IPS-20b (cell line): ENCODE measurements around the gene NOLC1.

ENCODE experiments used
- H3K27ac ChIP-seq: one replicate; pipeline ENCODE4 v1.5.1; 2013; ENCODE audit warnings: low read length
- H3K27me3 ChIP-seq: 2 replicates; pipeline ENCODE4 v1.6.1; 2013; ENCODE audit warnings: mild to moderate bottlenecking, low read length, inconsistent platforms; ENCODE audit not compliant: insufficient read depth
- H3K36me3 ChIP-seq: 2 replicates; pipeline ENCODE4 v1.6.1; 2013; ENCODE audit warnings: low read depth, mild to moderate bottlenecking, inconsistent platforms, low read length, moderate library complexity; ENCODE audit not compliant: insufficient read depth
- H3K4me1 ChIP-seq: 2 replicates; pipeline ENCODE4 v1.6.1; 2013; ENCODE audit warnings: mild to moderate bottlenecking, control low read depth, inconsistent platforms, low read length, moderate library complexity; ENCODE audit not compliant: insufficient read depth
- H3K4me3 ChIP-seq: 2 replicates; pipeline ENCODE4 v1.5.1; 2013; ENCODE audit warnings: mild to moderate bottlenecking, low read length, inconsistent platforms
- H3K9ac ChIP-seq: 2 replicates; pipeline ENCODE4 v1.6.1; 2013; ENCODE audit warnings: low read depth, mild to moderate bottlenecking, inconsistent platforms, low read length, moderate library complexity
- H3K9me3 ChIP-seq: 2 replicates; pipeline ENCODE4 v1.6.1; 2013; ENCODE audit warnings: mild to moderate bottlenecking, low read depth, low read length, inconsistent platforms; ENCODE audit not compliant: insufficient read depth

Gene NOLC1

GRCh38 chr10:102116656-102117055 is 35.5 kb upstream of the NOLC1 start:
- Histone ChIP-seq H3K27ac (no peak overlapping the region), H3K9me3 (no peaks in the 10 kb centered on the region), H3K4me1 (peaks cover 49% of the 10 kb centered on the region)

GRCh38 chr10:102117391-102118159 is 34.6 kb upstream of the NOLC1 start:
- Histone ChIP-seq H3K4me1 (peaks cover 56% of the 10 kb centered on the region), H3K27ac (peak overlapping the region; percentile 4), H3K36me3 (no peaks in the 10 kb centered on the region), H3K27me3 (no peaks in the 10 kb centered on the region), H3K4me3 (peak overlapping the region; percentile 82), H3K9me3 (no peaks in the 10 kb centered on the region), H3K9ac (peak overlapping the region; percentile 59; the same call in 1 of the 2 replicates)

More at GRCh38 chr10:102116656-102117055, 35.5 kb upstream of the NOLC1 start:
- H3K9ac ChIP-seq: peak overlapping the region; percentile 59; the same call in 1 of the 2 replicates
- peak overlapping the region; percentile 82; the same call in 1 of the 2 replicates for H3K4me3 ChIP-seq
- peaks cover 4% of the 10 kb centered on the region; the same call in 1 of the 2 replicates for H3K36me3 ChIP-seq
- H3K27me3 ChIP-seq: no peaks in the 10 kb centered on the region

- H3K27me3 ChIP-seq: no peaks in the 10 kb centered on the region
- no peaks in the 10 kb centered on the region for H3K36me3 ChIP-seq
- H3K9me3 ChIP-seq: no peaks in the 10 kb centered on the region
- H3K9ac ChIP-seq: peak overlapping the region; percentile 59; the same call in 1 of the 2 replicates
- H3K27ac ChIP-seq: no peak overlapping the region
- H3K4me3 ChIP-seq: peak overlapping the region; percentile 82
- H3K4me1 ChIP-seq: peaks cover 50% of the 10 kb centered on the region
Observed at GRCh38 chr10:102118867-102119266, 33.3 kb upstream of the NOLC1 start.

GRCh38 chr10:102119417-102120141 is 32.6 kb upstream of the NOLC1 start:
- H3K4me1 ChIP-seq: peaks cover 50% of the 10 kb centered on the region
- no peak overlapping the region for H3K27ac ChIP-seq
- H3K9ac ChIP-seq: peak overlapping the region; percentile 59; the same call in 1 of the 2 replicates
- no peaks in the 10 kb centered on the region for H3K9me3 ChIP-seq
- no peaks in the 10 kb centered on the region for H3K27me3 ChIP-seq
- peak overlapping the region; percentile 82 for H3K4me3 ChIP-seq
- H3K36me3 ChIP-seq: no peaks in the 10 kb centered on the region

GRCh38 chr10:102120142-102120990 is 31.8 kb upstream of the NOLC1 start, which contains the start of gene LDB1:
Gene LDB1 (minus strand): TSS chr10:102120368. CDS start chr10:102120110, 258 bp downstream.
- Histone ChIP-seq H3K4me1 (peaks cover 49% of the 10 kb centered on the region), H3K9me3 (no peaks in the 10 kb centered on the region), H3K9ac (peak within 1 kb of the TSS; percentile 85; the same call in 1 of the 2 replicates), H3K36me3 (no peaks in the 10 kb centered on the region), H3K4me3 (peak within 1 kb of the TSS; percentile 82), H3K27me3 (no peaks in the 10 kb centered on the region), H3K27ac (peak within 1 kb of the TSS; percentile 93)

GRCh38 chr10:102120991-102121738 is 31.0 kb upstream of the NOLC1 start:
- H3K4me3 ChIP-seq: peak overlapping the region; percentile 82
- H3K27me3 ChIP-seq: no peaks in the 10 kb centered on the region
- peak overlapping the region; percentile 93 for H3K27ac ChIP-seq
- H3K4me1 ChIP-seq: peaks cover 42% of the 10 kb centered on the region
- H3K9me3 ChIP-seq: no peaks in the 10 kb centered on the region
- H3K36me3 ChIP-seq: no peaks in the 10 kb centered on the region
- peak overlapping the region; percentile 85; the same call in 1 of the 2 replicates for H3K9ac ChIP-seq

GRCh38 chr10:102121739-102122372 is 30.3 kb upstream of the NOLC1 start:
- peaks cover 36% of the 10 kb centered on the region for H3K4me1 ChIP-seq
- no peaks in the 10 kb centered on the region for H3K9me3 ChIP-seq
- H3K9ac ChIP-seq: peak overlapping the region; percentile 85; the same call in 1 of the 2 replicates
- peak overlapping the region; percentile 93 for H3K27ac ChIP-seq
- H3K27me3 ChIP-seq: no peaks in the 10 kb centered on the region
- no peaks in the 10 kb centered on the region for H3K36me3 ChIP-seq
- H3K4me3 ChIP-seq: peak overlapping the region; percentile 82

- H3K27ac ChIP-seq: peak overlapping the region; percentile 93
- no peaks in the 10 kb centered on the region for H3K27me3 ChIP-seq
- no peaks in the 10 kb centered on the region for H3K9me3 ChIP-seq
- no peaks in the 10 kb centered on the region for H3K36me3 ChIP-seq
- H3K4me3 ChIP-seq: peak overlapping the region; percentile 82
- peak overlapping the region; percentile 85; the same call in 1 of the 2 replicates for H3K9ac ChIP-seq
- peaks cover 30% of the 10 kb centered on the region for H3K4me1 ChIP-seq
Observed at GRCh38 chr10:102122450-102122849, 29.7 kb upstream of the NOLC1 start.

GRCh38 chr10:102123223-102123622 is 29.0 kb upstream of the NOLC1 start:
- H3K27ac ChIP-seq: no peak overlapping the region
- peaks cover 22% of the 10 kb centered on the region for H3K4me1 ChIP-seq
- peak overlapping the region; percentile 85; the same call in 1 of the 2 replicates for H3K9ac ChIP-seq
- H3K9me3 ChIP-seq: no peaks in the 10 kb centered on the region
- no peaks in the 10 kb centered on the region for H3K27me3 ChIP-seq
- no peak overlapping the region for H3K4me3 ChIP-seq
- H3K36me3 ChIP-seq: no peaks in the 10 kb centered on the region
